Neural cell (in vitro differentiated cells): ENCODE measurements around the gene ARID1B.

Source experiments
- CTCF ChIP-seq: fragments of 450-650 bp; IDR thresholded peaks from 2 replicates; pipeline ENCODE4 v1.5.1; 2014; ENCODE audit warnings: antibody characterized with exemption, mild to moderate bottlenecking, moderate library complexity; ENCODE audit not compliant: poor library complexity, severe bottlenecking
- EP300 ChIP-seq: fragments of 450-650 bp; conservative IDR thresholded peaks from 2 replicates; pipeline ENCODE4 v1.6.1; 2014; ENCODE audit warnings: antibody characterized with exemption, mild to moderate bottlenecking, moderate library complexity; ENCODE audit not compliant: poor library complexity, severe bottlenecking
- TAF1 ChIP-seq: IDR thresholded peaks from 2 replicates; pipeline ENCODE4 v1.6.1; 2012; ENCODE audit warnings: low read depth

DNA sequence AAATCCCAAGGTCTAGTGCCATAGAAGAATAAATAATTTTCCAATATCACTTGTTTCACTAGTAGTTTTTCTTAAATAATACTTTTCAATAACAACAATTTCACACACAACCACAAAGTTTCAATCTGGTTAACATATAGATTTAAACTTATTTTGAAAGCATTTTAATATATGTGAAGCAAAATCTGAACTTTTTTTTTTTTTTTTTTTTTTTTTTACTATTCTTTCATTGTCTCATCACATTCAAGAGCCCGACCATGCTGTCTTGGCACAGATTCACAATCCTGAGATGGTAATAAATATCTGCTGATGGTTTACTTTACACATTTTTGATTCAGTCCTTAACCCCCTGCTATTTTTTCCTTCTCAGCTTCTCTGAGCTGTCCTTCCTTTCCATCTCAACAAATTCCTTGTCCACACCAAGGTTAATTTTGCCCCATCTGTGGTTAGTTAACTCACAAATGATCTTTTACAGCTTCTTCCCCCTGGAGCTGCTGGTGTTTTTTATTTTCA, 283.3 kb downstream of the ARID1B start:
- no peak for TF ChIP-seq TAF1
- no peak for TF ChIP-seq EP300
- no peak for TF ChIP-seq CTCF
